ENCODE results near the gene CDK5RAP1.

The CDK5RAP1 gene

GRCh38 chr20:33313686-33314314 is 87.5 kb downstream of the CDK5RAP1 start:
- Histone ChIP-seq H3K27ac (ENCODE audit: low read depth, low read length) (no peak overlapping the region), H4K5ac (ENCODE audit: low read length) (no peak overlapping the region), H3K36me3 (ENCODE audit: control insufficient read depth, insufficient read depth, low read length) (no peaks in the 10 kb centered on the region), H2BK5ac (ENCODE audit: low read length) (no peak overlapping the region), H3K4me3 (ENCODE audit: low read length) (no peak overlapping the region), H2AK5ac (ENCODE audit: low read length) (no peak overlapping the region), H3K56ac (ENCODE audit: low read length) (no peak overlapping the region), H3K79me1 (ENCODE audit: low read length) (no peaks in the 10 kb centered on the region), H3K79me2 (ENCODE audit: control insufficient read depth, insufficient read depth, low read length) (no peaks in the 10 kb centered on the region), H2BK120ac (ENCODE audit: low read depth, low read length) (no peak overlapping the region), H2BK15ac (replicated peaks; ENCODE audit: low read depth) (no peak overlapping the region), H4K8ac (ENCODE audit: low read depth, low read length) (no peak overlapping the region), H3K4me2 (ENCODE audit: low read length) (no peak overlapping the region), H3K23ac (ENCODE audit: low read length) (no peak overlapping the region), H3K18ac (ENCODE audit: low read length) (no peak overlapping the region), H3K4ac (ENCODE audit: low read depth, low read length) (no peak overlapping the region), H3K27me3 (ENCODE audit: insufficient read depth, low read length, poor library complexity) (no peaks in the 10 kb centered on the region), H3K4me1 (ENCODE audit: control insufficient read depth, low read depth, low read length) (no peaks in the 10 kb centered on the region), H3K9ac (ENCODE audit: low read length) (no peak overlapping the region)
- no peak for DNase-seq
- no CpG with 5 or more reads among the region's 7 CpGs for WGBS (ENCODE audit: extremely low coverage, insufficient coverage, low lambda C conversion rate)

GRCh38 chr20:33312583-33312982 is 88.7 kb downstream of the CDK5RAP1 start:
- H4K5ac ChIP-seq (ENCODE audit: low read length): no peak overlapping the region
- no peak overlapping the region for H2BK15ac ChIP-seq (replicated peaks; ENCODE audit: low read depth)
- no peak overlapping the region for H2AK5ac ChIP-seq (ENCODE audit: low read length)
- H3K4me1 ChIP-seq (ENCODE audit: control insufficient read depth, low read depth, low read length): no peaks in the 10 kb centered on the region
- H3K27ac ChIP-seq (ENCODE audit: low read depth, low read length): no peak overlapping the region
- no peak overlapping the region for H3K4ac ChIP-seq (ENCODE audit: low read depth, low read length)
- no peak overlapping the region for H2BK5ac ChIP-seq (ENCODE audit: low read length)
- no CpG with 5 or more reads among the region's 11 CpGs for WGBS (ENCODE audit: extremely low coverage, insufficient coverage, low lambda C conversion rate)
- no peak overlapping the region for H3K4me2 ChIP-seq (ENCODE audit: low read length)
- DNase-seq: no peak
- no peak overlapping the region for H3K23ac ChIP-seq (ENCODE audit: low read length)
- no peak overlapping the region for H2BK120ac ChIP-seq (ENCODE audit: low read depth, low read length)
- H3K79me1 ChIP-seq (ENCODE audit: low read length): no peaks in the 10 kb centered on the region
- H3K79me2 ChIP-seq (ENCODE audit: control insufficient read depth, insufficient read depth, low read length): no peaks in the 10 kb centered on the region
- H3K56ac ChIP-seq (ENCODE audit: low read length): no peak overlapping the region
- no peak overlapping the region for H4K8ac ChIP-seq (ENCODE audit: low read depth, low read length)
- H3K4me3 ChIP-seq (ENCODE audit: low read length): no peak overlapping the region
- H3K9ac ChIP-seq (ENCODE audit: low read length): no peak overlapping the region
- no peaks in the 10 kb centered on the region for H3K27me3 ChIP-seq (ENCODE audit: insufficient read depth, low read length, poor library complexity)
- H3K18ac ChIP-seq (ENCODE audit: low read length): no peak overlapping the region
- no peaks in the 10 kb centered on the region for H3K36me3 ChIP-seq (ENCODE audit: control insufficient read depth, insufficient read depth, low read length)

GRCh38 chr20:33311996-33312395 is 89.3 kb downstream of the CDK5RAP1 start:
- Histone ChIP-seq H4K5ac (ENCODE audit: low read length) (no peak overlapping the region), H4K8ac (ENCODE audit: low read depth, low read length) (no peak overlapping the region), H2BK15ac (replicated peaks; ENCODE audit: low read depth) (no peak overlapping the region), H3K79me1 (ENCODE audit: low read length) (no peaks in the 10 kb centered on the region), H3K4me1 (ENCODE audit: control insufficient read depth, low read depth, low read length) (no peaks in the 10 kb centered on the region), H2BK5ac (ENCODE audit: low read length) (no peak overlapping the region), H2AK5ac (ENCODE audit: low read length) (no peak overlapping the region), H3K27ac (ENCODE audit: low read depth, low read length) (no peak overlapping the region), H3K4me3 (ENCODE audit: low read length) (no peak overlapping the region), H3K9ac (ENCODE audit: low read length) (no peak overlapping the region), H3K18ac (ENCODE audit: low read length) (no peak overlapping the region), H3K23ac (ENCODE audit: low read length) (no peak overlapping the region), H3K79me2 (ENCODE audit: control insufficient read depth, insufficient read depth, low read length) (no peaks in the 10 kb centered on the region), H3K4me2 (ENCODE audit: low read length) (no peak overlapping the region), H3K27me3 (ENCODE audit: insufficient read depth, low read length, poor library complexity) (no peaks in the 10 kb centered on the region), H2BK120ac (ENCODE audit: low read depth, low read length) (no peak overlapping the region), H3K36me3 (ENCODE audit: control insufficient read depth, insufficient read depth, low read length) (no peaks in the 10 kb centered on the region), H3K4ac (ENCODE audit: low read depth, low read length) (no peak overlapping the region), H3K56ac (ENCODE audit: low read length) (no peak overlapping the region)
- WGBS (ENCODE audit: extremely low coverage, insufficient coverage, low lambda C conversion rate): no CpG with 5 or more reads among the region's 4 CpGs
- no peak for DNase-seq

- H3K9ac ChIP-seq (ENCODE audit: low read length): no peak overlapping the region
- H2BK5ac ChIP-seq (ENCODE audit: low read length): no peak overlapping the region
- no peak overlapping the region for H2BK120ac ChIP-seq (ENCODE audit: low read depth, low read length)
- no peak overlapping the region for H3K27ac ChIP-seq (ENCODE audit: low read depth, low read length)
- H4K8ac ChIP-seq (ENCODE audit: low read depth, low read length): no peak overlapping the region
- H4K5ac ChIP-seq (ENCODE audit: low read length): no peak overlapping the region
- no peak overlapping the region for H3K56ac ChIP-seq (ENCODE audit: low read length)
- H3K27me3 ChIP-seq (ENCODE audit: insufficient read depth, low read length, poor library complexity): no peaks in the 10 kb centered on the region
- H3K79me1 ChIP-seq (ENCODE audit: low read length): no peaks in the 10 kb centered on the region
- no CpG with 5 or more reads among the region's 8 CpGs for WGBS (ENCODE audit: extremely low coverage, insufficient coverage, low lambda C conversion rate)
- no peaks in the 10 kb centered on the region for H3K79me2 ChIP-seq (ENCODE audit: control insufficient read depth, insufficient read depth, low read length)
- H3K4ac ChIP-seq (ENCODE audit: low read depth, low read length): no peak overlapping the region
- no peak overlapping the region for H2BK15ac ChIP-seq (replicated peaks; ENCODE audit: low read depth)
- DNase-seq: no peak
- no peak overlapping the region for H3K4me3 ChIP-seq (ENCODE audit: low read length)
- no peak overlapping the region for H2AK5ac ChIP-seq (ENCODE audit: low read length)
- no peaks in the 10 kb centered on the region for H3K36me3 ChIP-seq (ENCODE audit: control insufficient read depth, insufficient read depth, low read length)
- no peak overlapping the region for H3K4me2 ChIP-seq (ENCODE audit: low read length)
- no peak overlapping the region for H3K23ac ChIP-seq (ENCODE audit: low read length)
- H3K4me1 ChIP-seq (ENCODE audit: control insufficient read depth, low read depth, low read length): no peaks in the 10 kb centered on the region
- H3K18ac ChIP-seq (ENCODE audit: low read length): no peak overlapping the region
Observed at GRCh38 chr20:33311011-33311410, 90.3 kb downstream of the CDK5RAP1 start.

- Histone ChIP-seq H3K4me3 (ENCODE audit: low read length) (no peak overlapping the region), H3K79me1 (ENCODE audit: low read length) (no peaks in the 10 kb centered on the region), H2AK5ac (ENCODE audit: low read length) (no peak overlapping the region), H3K18ac (ENCODE audit: low read length) (no peak overlapping the region), H2BK120ac (ENCODE audit: low read depth, low read length) (no peak overlapping the region), H4K5ac (ENCODE audit: low read length) (no peak overlapping the region), H2BK5ac (ENCODE audit: low read length) (no peak overlapping the region), H3K56ac (ENCODE audit: low read length) (no peak overlapping the region), H3K9ac (ENCODE audit: low read length) (no peak overlapping the region), H2BK15ac (replicated peaks; ENCODE audit: low read depth) (no peak overlapping the region), H3K23ac (ENCODE audit: low read length) (no peak overlapping the region), H3K4me1 (ENCODE audit: control insufficient read depth, low read depth, low read length) (no peaks in the 10 kb centered on the region), H3K4ac (ENCODE audit: low read depth, low read length) (no peak overlapping the region), H3K4me2 (ENCODE audit: low read length) (no peak overlapping the region), H3K79me2 (ENCODE audit: control insufficient read depth, insufficient read depth, low read length) (no peaks in the 10 kb centered on the region), H4K8ac (ENCODE audit: low read depth, low read length) (no peak overlapping the region), H3K36me3 (ENCODE audit: control insufficient read depth, insufficient read depth, low read length) (no peaks in the 10 kb centered on the region), H3K27me3 (ENCODE audit: insufficient read depth, low read length, poor library complexity) (no peaks in the 10 kb centered on the region), H3K27ac (ENCODE audit: low read depth, low read length) (no peak overlapping the region)
- WGBS (ENCODE audit: extremely low coverage, insufficient coverage, low lambda C conversion rate): no CpG with 5 or more reads among the region's 6 CpGs
- DNase-seq: no peak
Observed at GRCh38 chr20:33310327-33310899, 90.9 kb downstream of the CDK5RAP1 start.

GRCh38 chr20:33309631-33310030 is 91.7 kb downstream of the CDK5RAP1 start:
- no peak overlapping the region for H3K4me3 ChIP-seq (ENCODE audit: low read length)
- no peaks in the 10 kb centered on the region for H3K27me3 ChIP-seq (ENCODE audit: insufficient read depth, low read length, poor library complexity)
- no peak overlapping the region for H4K5ac ChIP-seq (ENCODE audit: low read length)
- no peak overlapping the region for H2BK120ac ChIP-seq (ENCODE audit: low read depth, low read length)
- no peak overlapping the region for H2BK15ac ChIP-seq (replicated peaks; ENCODE audit: low read depth)
- no peaks in the 10 kb centered on the region for H3K4me1 ChIP-seq (ENCODE audit: control insufficient read depth, low read depth, low read length)
- no peak overlapping the region for H3K9ac ChIP-seq (ENCODE audit: low read length)
- no peak overlapping the region for H3K27ac ChIP-seq (ENCODE audit: low read depth, low read length)
- H3K79me2 ChIP-seq (ENCODE audit: control insufficient read depth, insufficient read depth, low read length): no peaks in the 10 kb centered on the region
- H4K8ac ChIP-seq (ENCODE audit: low read depth, low read length): no peak overlapping the region
- no peaks in the 10 kb centered on the region for H3K79me1 ChIP-seq (ENCODE audit: low read length)
- no peak overlapping the region for H3K4ac ChIP-seq (ENCODE audit: low read depth, low read length)
- no peak overlapping the region for H3K18ac ChIP-seq (ENCODE audit: low read length)
- DNase-seq: no peak
- no peaks in the 10 kb centered on the region for H3K36me3 ChIP-seq (ENCODE audit: control insufficient read depth, insufficient read depth, low read length)
- no peak overlapping the region for H3K4me2 ChIP-seq (ENCODE audit: low read length)
- WGBS (ENCODE audit: extremely low coverage, insufficient coverage, low lambda C conversion rate): no CpG with 5 or more reads among the region's 2 CpGs
- no peak overlapping the region for H3K56ac ChIP-seq (ENCODE audit: low read length)
- H2BK5ac ChIP-seq (ENCODE audit: low read length): no peak overlapping the region
- no peak overlapping the region for H2AK5ac ChIP-seq (ENCODE audit: low read length)
- no peak overlapping the region for H3K23ac ChIP-seq (ENCODE audit: low read length)

Data from mesendoderm (in vitro differentiated cells).